DND-41 (cell line): ENCODE data around the gene PAK5.

ENCODE experiments used
- CTCF ChIP-seq: IDR thresholded peaks from 2 replicates; pipeline ENCODE4 v1.5.1; 2012; ENCODE audit warnings: borderline replicate concordance, low read length, moderate library complexity, mild to moderate bottlenecking; ENCODE audit not compliant: poor library complexity, severe bottlenecking; ENCODE audit errors: extremely low read depth
- EZH2 ChIP-seq: IDR thresholded peaks from 3 replicates; pipeline ENCODE4 v1.6.1; 2012; ENCODE audit warnings: borderline replicate concordance, low read depth, mild to moderate bottlenecking, moderate library complexity, low read length, inconsistent platforms; ENCODE audit not compliant: severe bottlenecking

- no peak for TF ChIP-seq CTCF
- no peak for TF ChIP-seq EZH2
Observed at GRCh38 chr20:9490161-9490560, 348.7 kb downstream of the PAK5 start.
